Memory B cell (primary cell): ENCODE measurements around the gene CPSF6.
"Not testable (repeated sequence)": the region's sequence is repeated elsewhere in the genome, so short reads cannot be mapped to it uniquely, and the experiment has no call there.

Source experiments
- ATAC-seq: fragments of 150-1000 bp; cut with Tn5 transposase; 2 replicates; pipeline ENCODE4 v1.10.0; 2021; ENCODE audit warnings: low read depth, mild to moderate bottlenecking, moderate library complexity
- DNase-seq, 2 donors: peaks; one replicate each; pipeline ENCODE4 v3.0.0; 2022; ENCODE audit warnings: low spot score in 2 of 2
- H3K27ac Mint-ChIP-seq: one replicate; pipeline ENCODE4 v1.8.0; 2022; ENCODE audit warnings: mild to moderate bottlenecking, moderate library complexity, mixed read lengths
- H3K27me3 Mint-ChIP-seq: one replicate; pipeline ENCODE4 v1.8.0; 2022; ENCODE audit warnings: mixed read lengths
- H3K36me3 Mint-ChIP-seq: one replicate; pipeline ENCODE4 v1.8.0; 2022; ENCODE audit warnings: mild to moderate bottlenecking, mixed read lengths
- H3K4me1 Mint-ChIP-seq: one replicate; pipeline ENCODE4 v1.8.0; 2022; ENCODE audit warnings: mixed read lengths
- H3K4me3 Mint-ChIP-seq: one replicate; pipeline ENCODE4 v1.8.0; 2022; ENCODE audit warnings: mild to moderate bottlenecking, moderate library complexity, mixed read lengths
- H3K9me3 Mint-ChIP-seq: one replicate; pipeline ENCODE4 v1.8.0; 2022; ENCODE audit warnings: mixed read lengths

The CPSF6 gene

DNA sequence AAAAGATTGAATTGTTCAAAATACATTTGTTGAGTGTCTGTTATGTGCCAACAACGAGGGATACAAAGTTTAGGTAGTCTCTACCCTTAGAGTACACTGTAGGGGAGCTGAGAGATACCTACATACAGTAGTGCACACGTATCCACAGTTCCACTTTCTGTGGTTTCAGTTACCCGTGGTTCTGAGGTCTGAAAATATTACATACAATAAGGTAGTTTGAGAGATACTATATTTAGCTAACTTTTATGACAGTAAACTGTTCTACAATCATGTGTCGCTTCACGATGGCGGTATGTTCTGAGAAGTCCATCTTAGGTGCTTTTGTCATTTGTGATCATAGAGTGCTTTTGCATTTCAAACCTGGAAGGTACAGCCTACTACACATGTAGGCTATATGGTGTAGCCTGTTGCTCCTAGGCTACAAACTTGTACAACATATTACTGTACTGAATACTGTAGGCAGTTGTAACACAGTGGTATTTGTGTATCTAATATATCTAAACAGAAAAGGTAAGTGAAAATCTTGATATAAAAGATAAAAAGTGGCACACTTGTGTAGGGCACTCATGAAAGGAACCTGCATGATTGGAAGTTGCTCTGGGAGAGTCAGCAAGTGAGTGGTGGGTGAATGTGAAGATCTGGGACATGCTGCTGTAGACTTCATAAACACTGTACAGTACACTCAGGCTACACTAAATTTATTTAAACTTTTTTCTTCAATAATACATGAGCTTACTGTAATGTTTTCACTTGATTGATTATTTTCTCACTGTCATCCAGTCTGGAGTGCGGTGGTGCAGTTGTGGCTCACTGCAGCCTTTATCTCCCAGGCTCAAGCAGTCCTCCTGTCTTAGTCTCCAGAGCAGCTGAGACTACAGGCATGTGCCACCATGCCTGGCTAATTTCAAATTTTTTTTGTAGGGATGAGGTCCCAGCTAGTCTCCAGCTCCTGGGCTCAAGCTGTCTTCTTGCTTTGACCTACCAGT lies 4.0 kb downstream of the CPSF6 start:
- no peaks in the 10 kb centered on the region for H3K9me3 Mint-ChIP-seq
- peak overlapping the region; percentile 46 for H3K4me3 Mint-ChIP-seq
- DNase-seq (no peak), ATAC-seq (peak; percentile 10)
- peaks cover 4% of the 10 kb centered on the region for H3K36me3 Mint-ChIP-seq
- H3K27ac Mint-ChIP-seq: peak overlapping the region; percentile 77
- H3K27me3 Mint-ChIP-seq: no peaks in the 10 kb centered on the region
- H3K4me1 Mint-ChIP-seq: peaks cover 32% of the 10 kb centered on the region

- H3K4me3 Mint-ChIP-seq: no peak overlapping the region
Observed at GRCh38 chr12:69247268-69248018, 8.1 kb downstream of the CPSF6 start.

GRCh38 chr12:69252033-69252432 lies 12.7 kb downstream of the CPSF6 start:
- DNase-seq (no peak), ATAC-seq (no peak)
- Mint-ChIP-seq H3K27me3 (no peaks in the 10 kb centered on the region), H3K4me1 (peaks cover 32% of the 10 kb centered on the region), H3K4me3 (no peak overlapping the region), H3K9me3 (no peaks in the 10 kb centered on the region), H3K27ac (peak overlapping the region; percentile 62), H3K36me3 (peaks cover 17% of the 10 kb centered on the region)

More at GRCh38 chr12:69247268-69248018, 8.1 kb downstream of the CPSF6 start:
- H3K4me1 Mint-ChIP-seq: peaks cover 40% of the 10 kb centered on the region
- H3K9me3 Mint-ChIP-seq: no peaks in the 10 kb centered on the region
- ATAC-seq (no peak), DNase-seq (no peak)
- no peak overlapping the region for H3K27ac Mint-ChIP-seq
- H3K27me3 Mint-ChIP-seq: no peaks in the 10 kb centered on the region
- peaks cover 4% of the 10 kb centered on the region for H3K36me3 Mint-ChIP-seq

DNA sequence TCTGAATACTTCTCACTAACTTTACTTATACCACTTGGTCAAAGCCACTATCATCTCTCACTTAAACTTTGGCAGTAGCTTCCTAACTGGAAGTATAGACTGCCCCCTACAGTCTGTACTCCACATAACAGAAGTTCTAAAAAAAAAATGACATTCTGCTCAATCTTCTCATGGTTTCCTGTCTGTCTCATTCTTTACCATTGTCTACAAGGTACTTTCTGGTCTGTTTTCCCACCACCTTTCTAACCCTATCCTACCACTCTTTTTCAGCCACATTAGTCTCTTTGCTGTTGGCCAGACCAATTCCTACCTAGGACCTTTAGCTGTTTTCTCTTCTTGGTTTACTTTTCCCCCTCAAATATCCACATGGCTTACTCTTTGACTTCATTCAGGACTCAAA lies 14.7 kb downstream of the CPSF6 start:
- ATAC-seq (peak; percentile 62), DNase-seq (peak in 1 of 2 donors; percentile 31)
- Mint-ChIP-seq H3K36me3 (peaks cover 22% of the 10 kb centered on the region), H3K9me3 (no peaks in the 10 kb centered on the region), H3K27ac (peak overlapping the region; percentile 67), H3K4me1 (peaks cover 25% of the 10 kb centered on the region), H3K27me3 (no peaks in the 10 kb centered on the region), H3K4me3 (no peak overlapping the region)

GRCh38 chr12:69254862-69255261 lies 15.5 kb downstream of the CPSF6 start:
- no peak for ATAC-seq
- Mint-ChIP-seq H3K27me3 (no peaks in the 10 kb centered on the region), H3K4me3 (no peak overlapping the region), H3K4me1 (peaks cover 18% of the 10 kb centered on the region), H3K9me3 (no peaks in the 10 kb centered on the region), H3K36me3 (peaks cover 25% of the 10 kb centered on the region), H3K27ac (no peak overlapping the region)
- no peak for DNase-seq

DNA sequence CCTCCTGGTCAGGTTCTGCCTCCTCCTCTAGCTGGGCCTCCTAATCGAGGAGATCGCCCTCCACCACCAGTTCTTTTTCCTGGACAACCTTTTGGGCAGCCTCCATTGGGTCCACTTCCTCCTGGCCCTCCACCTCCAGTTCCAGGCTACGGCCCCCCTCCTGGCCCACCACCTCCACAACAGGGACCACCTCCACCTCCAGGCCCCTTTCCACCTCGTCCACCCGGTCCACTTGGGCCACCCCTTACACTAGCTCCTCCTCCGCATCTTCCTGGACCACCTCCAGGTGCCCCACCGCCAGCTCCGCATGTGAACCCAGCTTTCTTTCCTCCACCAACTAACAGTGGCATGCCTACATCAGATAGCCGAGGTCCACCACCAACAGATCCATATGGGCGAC lies 19.3 kb downstream of the CPSF6 start:
- Mint-ChIP-seq H3K27ac (no peak overlapping the region), H3K4me1 (peaks cover 8% of the 10 kb centered on the region), H3K36me3 (peaks cover 38% of the 10 kb centered on the region), H3K9me3 (no peaks in the 10 kb centered on the region), H3K27me3 (no peaks in the 10 kb centered on the region), H3K4me3 (no peak overlapping the region)
- ATAC-seq (no peak), DNase-seq (no peak)

- H3K36me3 Mint-ChIP-seq: peaks cover 28% of the 10 kb centered on the region
- ATAC-seq: no peak
- H3K27ac Mint-ChIP-seq: no peak overlapping the region
- no peaks in the 10 kb centered on the region for H3K27me3 Mint-ChIP-seq
- H3K4me3 Mint-ChIP-seq: no peak overlapping the region
- H3K9me3 Mint-ChIP-seq: no peaks in the 10 kb centered on the region
- DNase-seq: no peak
- H3K4me1 Mint-ChIP-seq: no peaks in the 10 kb centered on the region
Observed at GRCh38 chr12:69262264-69262974, 23.1 kb downstream of the CPSF6 start.

DNA sequence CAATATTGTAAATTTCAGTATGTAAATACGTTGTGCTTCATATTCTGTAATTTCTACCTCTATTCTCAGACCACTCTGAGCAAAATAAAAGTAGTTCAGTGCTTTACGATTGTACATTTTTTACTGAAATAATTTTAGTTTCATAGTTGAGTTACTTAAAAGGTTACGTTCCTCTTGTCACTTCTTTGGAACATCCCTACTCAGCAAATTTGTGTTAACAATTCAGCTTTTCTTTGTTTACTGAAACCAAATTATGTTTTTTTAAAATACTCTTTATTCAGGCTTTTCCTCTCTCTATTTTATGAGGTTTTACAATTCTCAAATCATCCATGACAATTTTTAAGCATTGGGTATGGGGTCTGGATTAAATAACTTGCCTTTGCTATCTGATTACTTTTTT lies 25.8 kb downstream of the CPSF6 start:
- Mint-ChIP-seq H3K9me3 (no peaks in the 10 kb centered on the region), H3K27me3 (no peaks in the 10 kb centered on the region), H3K27ac (no peak overlapping the region), H3K4me1 (no peaks in the 10 kb centered on the region), H3K4me3 (no peak overlapping the region), H3K36me3 (peaks cover 18% of the 10 kb centered on the region)
- DNase-seq (no peak), ATAC-seq (no peak)

GRCh38 chr12:69265633-69266032 lies 26.3 kb downstream of the CPSF6 start:
- not testable (repeated sequence) for H3K4me3 Mint-ChIP-seq, H3K27me3 Mint-ChIP-seq, H3K9me3 Mint-ChIP-seq, DNase-seq, ATAC-seq, H3K4me1 Mint-ChIP-seq, H3K27ac Mint-ChIP-seq
- peaks cover 15% of the 10 kb centered on the region for H3K36me3 Mint-ChIP-seq

DNA sequence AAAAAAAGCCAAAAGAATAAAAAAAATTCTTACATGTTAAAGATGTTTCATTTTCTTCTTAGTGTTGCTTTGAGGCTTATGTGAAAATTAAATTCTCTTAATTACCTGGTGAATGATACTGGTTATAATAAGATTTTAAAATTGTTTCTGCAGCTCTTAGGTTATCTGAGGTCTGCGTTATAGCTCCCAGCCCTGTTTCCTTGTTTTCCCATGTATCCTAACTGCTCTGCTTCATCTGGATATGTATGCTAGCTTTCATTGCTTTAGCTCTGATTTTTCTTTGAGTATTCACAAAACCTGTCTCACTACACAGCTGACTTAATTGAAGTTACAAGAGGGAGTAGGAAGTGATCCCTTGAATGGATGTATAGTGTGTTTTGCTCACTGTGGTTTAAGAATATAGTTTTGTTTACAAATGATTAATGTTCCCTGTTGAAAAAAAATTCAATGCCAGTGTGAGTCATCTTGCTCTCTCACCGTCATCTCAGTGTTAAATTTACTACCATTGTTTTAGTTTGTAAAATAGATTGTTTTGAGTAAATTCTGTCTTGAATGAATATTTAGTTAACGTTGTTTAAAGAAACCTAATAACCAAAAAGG lies 26.8 kb downstream of the CPSF6 start:
- DNase-seq (no peak), ATAC-seq (no peak)
- Mint-ChIP-seq H3K27ac (no peak overlapping the region), H3K9me3 (no peaks in the 10 kb centered on the region), H3K4me3 (no peak overlapping the region), H3K36me3 (peaks cover 13% of the 10 kb centered on the region), H3K27me3 (no peaks in the 10 kb centered on the region), H3K4me1 (no peaks in the 10 kb centered on the region)

- no peaks in the 10 kb centered on the region for H3K27me3 Mint-ChIP-seq
- DNase-seq (no peak), ATAC-seq (no peak)
- no peak overlapping the region for H3K27ac Mint-ChIP-seq
- H3K36me3 Mint-ChIP-seq: peaks cover 6% of the 10 kb centered on the region
- H3K9me3 Mint-ChIP-seq: no peaks in the 10 kb centered on the region
- H3K4me1 Mint-ChIP-seq: peaks cover 2% of the 10 kb centered on the region
- H3K4me3 Mint-ChIP-seq: no peak overlapping the region
Observed at GRCh38 chr12:69269736-69270135, 30.4 kb downstream of the CPSF6 start.

- no peaks in the 10 kb centered on the region for H3K27me3 Mint-ChIP-seq
- H3K27ac Mint-ChIP-seq: peak overlapping the region; percentile 47
- peaks cover 3% of the 10 kb centered on the region for H3K36me3 Mint-ChIP-seq
- DNase-seq (no peak), ATAC-seq (no peak)
- peaks cover 8% of the 10 kb centered on the region for H3K4me1 Mint-ChIP-seq
- no peak overlapping the region for H3K4me3 Mint-ChIP-seq
- H3K9me3 Mint-ChIP-seq: no peaks in the 10 kb centered on the region
Observed at GRCh38 chr12:69272511-69272910, 33.1 kb downstream of the CPSF6 start.

DNA sequence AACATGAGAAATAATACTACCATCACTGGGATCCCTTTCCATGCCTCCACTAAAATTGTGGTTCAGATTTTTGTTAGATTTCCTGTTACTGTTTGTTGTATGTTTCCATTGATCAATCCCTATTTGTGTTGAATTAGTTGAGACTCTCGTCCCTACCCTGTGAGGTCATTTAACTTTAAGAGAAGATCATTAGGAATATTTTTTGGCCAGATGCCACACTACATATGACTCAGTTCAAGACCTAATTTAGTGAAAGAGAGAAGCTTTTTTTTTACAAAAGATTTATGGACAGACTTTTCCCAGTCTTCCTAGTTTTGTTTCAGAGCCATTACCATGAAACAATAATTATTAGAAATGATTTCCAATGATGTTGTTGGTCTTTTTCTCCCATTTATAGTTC lies 35.5 kb downstream of the CPSF6 start:
- Mint-ChIP-seq H3K4me3 (no peak overlapping the region), H3K27me3 (no peaks in the 10 kb centered on the region), H3K36me3 (peaks cover 2% of the 10 kb centered on the region), H3K9me3 (no peaks in the 10 kb centered on the region), H3K27ac (no peak overlapping the region), H3K4me1 (peaks cover 10% of the 10 kb centered on the region)
- DNase-seq (no peak), ATAC-seq (no peak)
